NCI-H82 treated with DMSO at 0.1 percent for 48 hours (cell line): ENCODE data around the gene FAM181A.

Experiments
- DNase-seq: peaks from one replicate; lab custom pipeline; 2025; ENCODE audit not compliant: unreplicated experiment; lab: John Stamatoyannopoulos, UW

Gene FAM181A

GRCh38 chr14:93977171-93977570, 50.0 kb downstream of the FAM181A start:
- DNase-seq, result no peak

DNA sequence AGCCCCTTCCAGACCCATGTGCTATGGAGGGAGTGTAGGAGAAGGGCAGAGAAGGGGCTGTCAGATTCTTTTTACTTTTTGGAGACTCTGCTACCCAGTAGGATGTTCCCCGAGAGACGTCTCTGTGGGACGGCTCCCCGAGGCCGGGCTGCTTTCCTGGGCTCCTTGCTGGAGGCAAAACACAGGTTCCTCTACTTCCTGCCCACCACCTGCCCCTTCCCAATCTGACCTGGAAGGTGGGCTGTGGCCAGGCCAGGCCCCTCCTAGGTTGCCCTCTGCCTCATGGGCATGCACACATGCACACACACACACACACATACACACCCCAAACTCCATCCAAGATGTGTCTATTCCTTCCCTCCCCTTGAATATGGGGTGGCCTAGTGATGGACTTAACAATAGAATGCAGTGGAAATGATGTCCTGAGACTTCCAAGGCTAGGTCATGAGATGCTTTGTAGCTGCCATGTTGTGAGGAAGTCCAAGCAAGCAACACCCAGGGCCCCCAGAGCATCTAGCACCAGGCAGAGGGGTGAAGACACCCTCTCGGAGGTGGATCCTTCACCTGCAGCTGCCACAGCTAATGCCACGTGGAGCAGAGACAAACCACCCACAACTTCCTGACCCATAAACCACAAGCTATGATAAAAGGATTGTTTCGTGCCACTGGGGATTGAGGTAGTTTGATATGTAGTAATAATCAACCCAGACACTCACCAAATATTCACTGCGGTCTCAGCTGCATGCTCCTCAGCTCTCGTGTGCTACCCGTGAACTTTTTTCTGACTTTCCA, 50.8 kb downstream of the FAM181A start:
- no peak for DNase-seq

DNA sequence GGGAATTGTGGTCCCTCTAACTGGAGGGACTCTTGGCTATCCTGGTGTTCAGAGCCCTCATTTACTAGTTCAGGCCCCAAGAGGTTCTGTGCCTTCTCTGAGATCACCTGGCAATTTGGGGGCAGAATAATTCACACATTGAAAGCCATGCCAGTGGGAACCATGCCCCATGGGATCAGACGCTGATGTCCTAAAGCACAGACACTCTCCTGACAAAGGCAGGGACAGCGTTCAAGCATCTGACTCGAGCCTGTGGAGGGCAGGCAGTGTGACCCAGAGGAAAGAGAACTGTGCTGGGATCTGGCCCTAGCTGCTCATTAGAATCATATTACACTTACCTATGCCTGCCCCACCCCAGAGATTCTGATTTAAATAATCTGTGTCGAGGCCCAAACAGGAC, 51.6 kb downstream of the FAM181A start:
- no peak for DNase-seq
